ENCODE data around the gene GRK3. TPM values are rescaled to one million over a fixed set of nuclear protein-coding genes. Genes with fewer than 3 reads are reported as not detected.
"Not testable (repeated sequence)": the region's sequence is repeated elsewhere in the genome, so short reads cannot be mapped to it uniquely, and the experiment has no call there.

The GRK3 gene
- total RNA-seq, 1 donor from 2014 or later: 19.4 TPM

- H3K27me3 Mint-ChIP-seq (ENCODE audit: low read depth): no peaks in the 10 kb centered on the region
- peaks cover 5% of the 10 kb centered on the region for H3K9me3 Mint-ChIP-seq
- no peaks in the 10 kb centered on the region for H3K4me1 Mint-ChIP-seq
- no peak overlapping the region for H3K4me3 Mint-ChIP-seq
- no peak for DNase-seq (ENCODE audit: low read depth, low spot score)
- H3K27ac Mint-ChIP-seq (ENCODE audit: unreplicated experiment): no peak overlapping the region
- TF ChIP-seq CTCF (conservative IDR thresholded peaks at IDR 0.05): no peak
- peaks cover 8% of the 10 kb centered on the region for H3K36me3 Mint-ChIP-seq (ENCODE audit: low read depth)
Measured at GRCh38 chr22:25574736-25575135, 10.3 kb downstream of the GRK3 start.

- DNase-seq (ENCODE audit: low read depth, low spot score); H3K4me1 Mint-ChIP-seq; H3K4me3 Mint-ChIP-seq; H3K27ac Mint-ChIP-seq (ENCODE audit: unreplicated experiment); H3K27me3 Mint-ChIP-seq (ENCODE audit: low read depth); H3K9me3 Mint-ChIP-seq; H3K36me3 Mint-ChIP-seq (ENCODE audit: low read depth): not testable (repeated sequence)
Measured at GRCh38 chr22:25575674-25576392, 11.4 kb downstream of the GRK3 start.

- not testable (repeated sequence) for DNase-seq (ENCODE audit: low read depth, low spot score); H3K9me3 Mint-ChIP-seq; H3K27ac Mint-ChIP-seq (ENCODE audit: unreplicated experiment); H3K4me3 Mint-ChIP-seq; H3K36me3 Mint-ChIP-seq (ENCODE audit: low read depth); H3K4me1 Mint-ChIP-seq; H3K27me3 Mint-ChIP-seq (ENCODE audit: low read depth)
Measured at GRCh38 chr22:25581452-25581851, 17.0 kb downstream of the GRK3 start.

GRCh38 chr22:25582946-25583345 is 18.5 kb downstream of the GRK3 start:
- no peak overlapping the region for H3K27ac Mint-ChIP-seq (ENCODE audit: unreplicated experiment)
- H3K4me3 Mint-ChIP-seq: no peak overlapping the region
- TF ChIP-seq CTCF (conservative IDR thresholded peaks at IDR 0.05): no peak
- H3K36me3 Mint-ChIP-seq (ENCODE audit: low read depth): peaks cover 6% of the 10 kb centered on the region
- no peaks in the 10 kb centered on the region for H3K27me3 Mint-ChIP-seq (ENCODE audit: low read depth)
- DNase-seq (ENCODE audit: low read depth, low spot score): no peak
- peaks cover 5% of the 10 kb centered on the region for H3K9me3 Mint-ChIP-seq
- H3K4me1 Mint-ChIP-seq: peaks cover 7% of the 10 kb centered on the region

GRCh38 chr22:25584993-25585392 is 20.5 kb downstream of the GRK3 start:
- H3K27ac Mint-ChIP-seq (ENCODE audit: unreplicated experiment); H3K36me3 Mint-ChIP-seq (ENCODE audit: low read depth); H3K4me1 Mint-ChIP-seq; DNase-seq (ENCODE audit: low read depth, low spot score); H3K4me3 Mint-ChIP-seq; H3K9me3 Mint-ChIP-seq; H3K27me3 Mint-ChIP-seq (ENCODE audit: low read depth): not testable (repeated sequence)

- peaks cover 19% of the 10 kb centered on the region for H3K36me3 Mint-ChIP-seq (ENCODE audit: low read depth)
- H3K4me1 Mint-ChIP-seq; H3K27ac Mint-ChIP-seq (ENCODE audit: unreplicated experiment); DNase-seq (ENCODE audit: low read depth, low spot score); H3K27me3 Mint-ChIP-seq (ENCODE audit: low read depth); H3K4me3 Mint-ChIP-seq: not testable (repeated sequence)
- H3K9me3 Mint-ChIP-seq: peaks cover 17% of the 10 kb centered on the region
Measured at GRCh38 chr22:25589664-25590063, 25.2 kb downstream of the GRK3 start.

GRCh38 chr22:25593323-25593722 is 28.8 kb downstream of the GRK3 start:
- not testable (repeated sequence) for DNase-seq (ENCODE audit: low read depth, low spot score); H3K27me3 Mint-ChIP-seq (ENCODE audit: low read depth); H3K4me1 Mint-ChIP-seq; H3K27ac Mint-ChIP-seq (ENCODE audit: unreplicated experiment); H3K4me3 Mint-ChIP-seq
- Mint-ChIP-seq H3K9me3 (peaks cover 20% of the 10 kb centered on the region), H3K36me3 (ENCODE audit: low read depth) (peaks cover 19% of the 10 kb centered on the region)

GRCh38 chr22:25598609-25599008 is 34.1 kb downstream of the GRK3 start:
- H3K27ac Mint-ChIP-seq (ENCODE audit: unreplicated experiment): no peak overlapping the region
- H3K36me3 Mint-ChIP-seq (ENCODE audit: low read depth): peaks cover 3% of the 10 kb centered on the region

More at GRCh38 chr22:25598609-25599008, 34.1 kb downstream of the GRK3 start:
- peaks cover 6% of the 10 kb centered on the region for H3K9me3 Mint-ChIP-seq
- H3K4me1 Mint-ChIP-seq: no peaks in the 10 kb centered on the region
- H3K4me3 Mint-ChIP-seq: no peak overlapping the region
- DNase-seq (ENCODE audit: low read depth, low spot score): no peak
- TF ChIP-seq CTCF (conservative IDR thresholded peaks at IDR 0.05): no peak
- no peaks in the 10 kb centered on the region for H3K27me3 Mint-ChIP-seq (ENCODE audit: low read depth)

Data from neural crest cell (in vitro differentiated cells).